Body of pancreas (tissue), 4 donors: ENCODE measurements around the gene PPP1R9B.

Source experiments
- POLR2A ChIP-seq, 3 donors: fragments of 450-650 bp; IDR thresholded peaks; one replicate each; pipeline ENCODE4 v1.6.1; 2016; ENCODE audit warnings: antibody characterized with exemption in 3 of 3, mild to moderate bottlenecking in 2 of 3
- TF ChIP-seq, protein P1 (sequence below), 7 experiments: fragments of 450-650 bp in 4 of 7; fragments of 200-600 bp in 3 of 7; sonication (generic) in 3 of 7; IDR thresholded peaks; one replicate each; pipeline ENCODE4 v1.5.1; 2016 to 2019; ENCODE audit warnings: antibody characterized with exemption in 7 of 7

DNA sequence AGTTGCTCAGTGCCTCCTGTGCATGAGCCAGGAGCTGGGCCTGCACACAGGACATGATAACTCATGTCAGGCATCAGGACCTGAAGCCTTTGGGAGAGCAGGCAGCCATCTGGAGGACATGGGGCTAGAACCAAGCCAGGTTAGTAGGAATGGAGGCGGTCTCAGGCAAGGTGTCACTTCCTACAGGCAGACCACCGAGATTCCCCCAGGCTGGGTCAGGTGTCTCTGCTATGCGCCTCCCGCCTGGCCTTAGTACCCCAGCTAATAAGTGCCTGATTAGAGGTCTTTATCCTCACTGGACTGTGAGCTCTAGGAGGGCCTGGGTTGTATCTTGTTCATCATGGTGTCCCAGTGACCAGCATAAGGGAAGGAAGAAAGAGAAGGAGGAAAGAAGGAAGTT is 36.1 kb downstream of the PPP1R9B start:
- TF ChIP-seq, protein P1, sequence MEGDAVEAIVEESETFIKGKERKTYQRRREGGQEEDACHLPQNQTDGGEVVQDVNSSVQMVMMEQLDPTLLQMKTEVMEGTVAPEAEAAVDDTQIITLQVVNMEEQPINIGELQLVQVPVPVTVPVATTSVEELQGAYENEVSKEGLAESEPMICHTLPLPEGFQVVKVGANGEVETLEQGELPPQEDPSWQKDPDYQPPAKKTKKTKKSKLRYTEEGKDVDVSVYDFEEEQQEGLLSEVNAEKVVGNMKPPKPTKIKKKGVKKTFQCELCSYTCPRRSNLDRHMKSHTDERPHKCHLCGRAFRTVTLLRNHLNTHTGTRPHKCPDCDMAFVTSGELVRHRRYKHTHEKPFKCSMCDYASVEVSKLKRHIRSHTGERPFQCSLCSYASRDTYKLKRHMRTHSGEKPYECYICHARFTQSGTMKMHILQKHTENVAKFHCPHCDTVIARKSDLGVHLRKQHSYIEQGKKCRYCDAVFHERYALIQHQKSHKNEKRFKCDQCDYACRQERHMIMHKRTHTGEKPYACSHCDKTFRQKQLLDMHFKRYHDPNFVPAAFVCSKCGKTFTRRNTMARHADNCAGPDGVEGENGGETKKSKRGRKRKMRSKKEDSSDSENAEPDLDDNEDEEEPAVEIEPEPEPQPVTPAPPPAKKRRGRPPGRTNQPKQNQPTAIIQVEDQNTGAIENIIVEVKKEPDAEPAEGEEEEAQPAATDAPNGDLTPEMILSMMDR (IDR thresholded peaks at IDR 0.05) = no peak
- no peak for TF ChIP-seq POLR2A (IDR thresholded peaks at IDR 0.05)
